Ovary (tissue), 9 donors: ENCODE data around the gene CDH11. TPM values are rescaled to one million over a fixed set of nuclear protein-coding genes. Genes with fewer than 3 reads are reported as not detected.

ENCODE experiments used
- DNase-seq, 5 donors: peaks; one replicate each; pipeline ENCODE4 v3.0.0-alpha.2; 2019 to 2020
- H3K27ac ChIP-seq, 2 donors: fragments of 200-600 bp; one replicate each; pipeline versions ENCODE4 v1.5.1 to v1.8.0; 2019 to 2022
- H3K27me3 ChIP-seq: fragments of 200-600 bp; one replicate; pipeline ENCODE4 v1.8.0; 2022
- H3K36me3 ChIP-seq: fragments of 200-600 bp; sonication (generic); one replicate; pipeline ENCODE4 v1.5.1; 2019
- H3K4me1 ChIP-seq: one replicate; pipeline ENCODE4 v1.8.1; 2013; ENCODE audit warnings: mild to moderate bottlenecking, moderate library complexity; ENCODE audit not compliant: insufficient read depth
- H3K4me3 ChIP-seq: fragments of 200-600 bp; sonication (generic); one replicate; pipeline ENCODE4 v1.5.1; 2017
- H3K9me3 ChIP-seq, 2 donors: fragments of 200-600 bp in 1 of 2; sonication (generic) in 1 of 2; one replicate each; pipeline versions ENCODE4 v1.5.1 to v1.8.1; 2013 to 2019; ENCODE audit warnings: mild to moderate bottlenecking in 1 of 2, moderate library complexity in 1 of 2
- EP300 ChIP-seq: sonication (generic); formaldehyde crosslinking; IDR thresholded peaks from one replicate; pipeline ENCODE4 v1.6.1; 2017; ENCODE audit warnings: antibody characterized with exemption
- POLR2A ChIP-seq: fragments of 450-650 bp; IDR thresholded peaks from one replicate; pipeline ENCODE4 v1.6.1; 2017; ENCODE audit warnings: antibody characterized with exemption, mild to moderate bottlenecking, moderate library complexity
- WGBS, 3 donors: extraction: QIAGEN DNeasy Blood & Tissue Kit in 1 of 3; methylation state at CpG; one replicate each; pipeline versions ENCODE4 v1.1.5 to v1.1.7; 2013 to 2017; 5-methylcytosine and 5-hydroxymethylcytosine counted together
- intact Hi-C, 4 donors: fragments of 100-400 bp; cut with DNase I; formaldehyde crosslinking; loops; one replicate each; pipeline versions ENCODE4 v1.11.0 to v1.15.1; 2022 to 2023
- polyA plus RNA-seq, 2 donors: library from polyadenylated mRNA; stranded (reverse); fragments of 200-250 nt in 1 of 2; fragments of 350-450 nt in 1 of 2; fragmentation: Illumina TruSeq in 1 of 2; extraction: RNeasy Lipid Tissue Mini Kit (QIAGEN cat#74804) in 1 of 2; gene quantifications; one replicate each; pipeline ENCODE4 v1.2.3, GENCODE V29; 2013 to 2014
- total RNA-seq, 7 donors: library from RNA; depleted of rRNA in 2 of 7; stranded (reverse); fragments of >200 nt in 2 of 7; fragmentation: NEBNext Ultra II Directional in 3 of 7; extraction: Animal tissue kit (Norgen Biotek cat#: 25700) in 3 of 7; gene quantifications; one replicate each; pipeline versions ENCODE4 v1.1.0 to v1.2.4, GENCODE V29; 2016 to 2023
- TF ChIP-seq, protein P1 (sequence below), 3 donors: fragments of 450-650 bp in 2 of 3; fragments of 200-600 bp in 1 of 3; IDR thresholded peaks; one replicate each; pipeline versions ENCODE4 v1.5.1 to v1.8.0; 2016 to 2022; ENCODE audit warnings: antibody characterized with exemption in 3 of 3, mild to moderate bottlenecking in 1 of 3
- donor health status: DM: no; HTN: no; CAD: no; lungs with moderate emphysema.
- donor health status: DM: no; HTN: no; CAD: no.
- donor health status: Bipolar disorder and iron deficiency.
- donor health status: DM: yes; HTN: yes; CAD: no.
- donor health status: DM: no; HTN: no; CAD: no.
- donor health status: DM: yes; HTN: yes; CAD: no.

CDH11 gene
- total and polyA plus RNA-seq, 9 donors = 118 to 858 (median 478) TPM

DNA sequence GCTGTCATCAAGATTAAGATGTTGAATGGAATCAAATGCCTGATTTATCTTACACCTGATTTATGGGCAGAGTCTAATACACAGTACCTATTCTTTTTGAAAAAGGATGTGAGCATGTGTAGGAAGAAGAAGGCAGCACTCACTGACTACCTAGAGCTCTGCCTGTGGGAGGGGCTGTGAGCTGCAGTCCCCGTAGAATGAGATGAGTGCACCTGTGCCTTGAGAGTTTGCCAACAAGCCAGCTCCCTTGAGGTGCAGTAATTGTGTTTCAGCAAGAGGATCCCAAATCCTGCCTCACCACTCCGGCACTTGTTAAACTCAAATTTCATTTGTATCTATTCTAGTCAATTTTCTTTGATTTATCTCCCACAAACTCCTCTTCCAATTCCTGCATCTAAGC lies 46.0 kb downstream of the CDH11 start:
- intact Hi-C loops = no loop called here
- Histone ChIP-seq H3K4me3 (no peak overlapping the region), H3K27me3 (no peaks in the 10 kb centered on the region), H3K36me3 (no peaks in the 10 kb centered on the region), H3K4me1 (peaks cover 26% of the 10 kb centered on the region), H3K9me3 (no peaks in the 10 kb centered on the region), H3K27ac (no peak overlapping the region)
- no peak for DNase-seq
- TF ChIP-seq, protein P1, sequence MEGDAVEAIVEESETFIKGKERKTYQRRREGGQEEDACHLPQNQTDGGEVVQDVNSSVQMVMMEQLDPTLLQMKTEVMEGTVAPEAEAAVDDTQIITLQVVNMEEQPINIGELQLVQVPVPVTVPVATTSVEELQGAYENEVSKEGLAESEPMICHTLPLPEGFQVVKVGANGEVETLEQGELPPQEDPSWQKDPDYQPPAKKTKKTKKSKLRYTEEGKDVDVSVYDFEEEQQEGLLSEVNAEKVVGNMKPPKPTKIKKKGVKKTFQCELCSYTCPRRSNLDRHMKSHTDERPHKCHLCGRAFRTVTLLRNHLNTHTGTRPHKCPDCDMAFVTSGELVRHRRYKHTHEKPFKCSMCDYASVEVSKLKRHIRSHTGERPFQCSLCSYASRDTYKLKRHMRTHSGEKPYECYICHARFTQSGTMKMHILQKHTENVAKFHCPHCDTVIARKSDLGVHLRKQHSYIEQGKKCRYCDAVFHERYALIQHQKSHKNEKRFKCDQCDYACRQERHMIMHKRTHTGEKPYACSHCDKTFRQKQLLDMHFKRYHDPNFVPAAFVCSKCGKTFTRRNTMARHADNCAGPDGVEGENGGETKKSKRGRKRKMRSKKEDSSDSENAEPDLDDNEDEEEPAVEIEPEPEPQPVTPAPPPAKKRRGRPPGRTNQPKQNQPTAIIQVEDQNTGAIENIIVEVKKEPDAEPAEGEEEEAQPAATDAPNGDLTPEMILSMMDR (IDR thresholded peaks at IDR 0.05) = no peak
- 87 to 90% (median 90%) methylated on average over 2 of the region's 2 CpGs for WGBS, 3 donors

DNA sequence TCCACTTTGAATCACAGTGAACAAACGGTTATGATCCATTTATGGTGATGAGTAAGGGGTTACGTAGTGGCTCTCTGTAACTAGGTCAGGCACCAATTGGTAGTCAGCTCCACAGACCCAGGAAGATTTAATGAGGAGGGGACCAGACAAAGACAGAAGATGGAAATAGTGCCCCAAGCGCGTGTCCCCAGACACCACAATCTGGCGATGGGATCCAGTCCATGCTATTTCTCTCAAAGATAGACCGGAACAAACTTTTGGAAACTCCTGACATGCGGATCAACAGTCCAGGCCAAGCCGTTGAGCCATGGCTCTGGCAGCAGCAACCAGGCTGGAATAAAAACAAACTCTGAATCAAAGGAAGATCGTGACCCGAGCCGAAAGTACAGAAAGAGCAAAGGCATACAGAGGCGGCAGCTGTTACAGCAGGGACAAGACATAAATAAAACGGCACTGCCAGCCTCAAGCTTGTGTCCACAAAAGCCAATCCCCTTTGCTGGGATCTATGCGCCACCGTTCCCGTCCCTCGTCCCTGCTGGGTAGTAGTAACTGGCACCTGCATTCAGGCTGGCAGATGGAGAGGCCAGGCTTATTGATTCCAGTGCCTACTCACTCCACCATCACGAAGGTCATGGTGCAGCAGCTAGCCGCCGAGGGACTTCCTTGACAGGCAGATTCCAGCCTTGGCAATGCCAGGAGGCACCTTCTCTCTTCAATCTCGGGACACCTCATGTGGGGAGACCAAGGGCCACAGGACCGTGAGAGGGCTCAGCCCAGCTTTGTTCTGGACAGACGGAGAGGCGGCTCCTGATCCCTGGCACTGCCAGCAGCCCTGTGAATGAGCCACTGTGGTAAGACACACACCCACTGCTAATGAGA lies 50.2 kb downstream of the CDH11 start:
- Histone ChIP-seq H3K4me3 (no peak overlapping the region), H3K9me3 (no peaks in the 10 kb centered on the region), H3K27ac (peak overlapping the region; percentile 11 to 51), H3K36me3 (no peaks in the 10 kb centered on the region), H3K27me3 (no peaks in the 10 kb centered on the region), H3K4me1 (peaks cover 27% of the 10 kb centered on the region)
- TF ChIP-seq POLR2A = no peak
- DNase-seq = peak; percentile 39 to 63 (median 55)
- intact Hi-C loops = no loop called here
- 35 to 61% (median 36%) methylated on average over 24 of the region's 24 CpGs for WGBS, 3 donors

DNA sequence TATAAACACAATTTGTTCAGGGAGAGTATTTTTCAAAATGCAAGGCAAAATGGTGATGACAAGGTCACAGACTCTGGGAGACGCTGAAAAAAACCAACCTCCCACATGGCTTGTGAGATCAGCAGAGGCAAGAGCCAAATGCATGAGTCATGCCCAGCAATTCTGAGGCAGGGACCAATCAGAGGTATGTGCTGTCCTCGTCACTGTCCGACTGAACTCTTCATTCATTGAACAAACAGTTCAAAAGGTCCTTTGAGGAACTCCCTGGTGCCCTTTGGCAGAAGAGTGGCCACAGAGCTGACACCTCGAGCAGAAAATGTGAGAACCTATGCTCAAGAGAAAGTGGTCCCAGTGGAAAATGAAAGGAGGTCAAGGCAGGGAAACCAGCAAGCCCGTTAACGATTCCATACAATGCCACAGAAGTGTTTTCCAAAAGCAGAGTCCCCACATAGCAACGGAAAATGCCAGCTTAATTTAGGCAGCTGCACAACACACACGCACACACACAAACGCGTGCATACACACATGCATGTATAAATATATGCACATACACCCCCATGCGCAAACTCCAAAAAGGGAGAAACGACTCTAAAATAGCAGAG lies 50.9 kb downstream of the CDH11 start:
- Histone ChIP-seq H3K4me1 (peaks cover 27% of the 10 kb centered on the region), H3K36me3 (no peaks in the 10 kb centered on the region), H3K4me3 (no peak overlapping the region), H3K27me3 (no peaks in the 10 kb centered on the region), H3K27ac (peak overlapping the region; percentile 11 to 51), H3K9me3 (no peaks in the 10 kb centered on the region)
- intact Hi-C loops = no loop called here
- TF ChIP-seq POLR2A = no peak
- TF ChIP-seq EP300 = no peak
- TF ChIP-seq, protein P1 (IDR thresholded peaks at IDR 0.05) = no peak
- peak; percentile 69 to 83 (median 73) for DNase-seq
- WGBS, 3 donors = 24 to 39% (median 25%) methylated on average over 12 of the region's 12 CpGs

DNA sequence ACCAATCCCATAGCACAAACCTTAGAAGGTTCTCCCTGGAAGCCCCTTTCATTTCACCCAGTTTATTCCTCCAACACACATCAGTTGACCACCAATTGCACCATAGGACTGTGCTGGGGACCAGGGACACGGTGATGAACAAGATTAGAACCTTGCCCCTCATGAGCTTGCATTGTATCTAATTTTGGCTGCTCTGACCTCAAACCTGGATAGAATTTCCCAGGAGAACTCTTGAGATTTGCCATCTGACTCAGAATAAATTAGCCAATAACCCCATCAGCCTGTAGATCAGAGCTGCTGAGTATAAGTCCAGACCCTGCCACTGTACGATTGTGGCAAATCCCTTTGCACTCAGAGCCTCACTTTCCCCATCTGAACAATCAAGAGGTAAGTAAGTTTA lies 52.1 kb downstream of the CDH11 start:
- H3K27me3 ChIP-seq = no peaks in the 10 kb centered on the region
- intact Hi-C loops = no loop called here

More for the DNA sequence above, 52.1 kb downstream of the CDH11 start:
- Histone ChIP-seq H3K36me3 (no peaks in the 10 kb centered on the region), H3K4me3 (no peak overlapping the region), H3K9me3 (no peaks in the 10 kb centered on the region), H3K27ac (peak overlapping the region in 1 of 2 donors; percentile 51), H3K4me1 (peaks cover 23% of the 10 kb centered on the region)
- no peak for TF ChIP-seq POLR2A
- TF ChIP-seq EP300 = no peak
- TF ChIP-seq, protein P1 (IDR thresholded peaks at IDR 0.05) = no peak
- DNase-seq = no peak
- 75 to 85% (median 84%) methylated on average over 2 of the region's 2 CpGs for WGBS, 3 donors
